Neural progenitor cell (in vitro differentiated cells): ENCODE data around the gene FAM174B. TPM values are rescaled to one million over a fixed set of nuclear protein-coding genes. Genes with fewer than 3 reads are reported as not detected.

Source experiments
- DNase-seq: peaks from one replicate; pipeline ENCODE4 v3.0.0-alpha.2; 2016; ENCODE audit warnings: low spot score
- H2AFZ ChIP-seq: fragments of 200-600 bp; sonication (generic); replicated peaks from 2 replicates; pipeline ENCODE4 v1.6.1; 2016; ENCODE audit warnings: antibody characterized with exemption
- H3F3A ChIP-seq: fragments of 200-600 bp; sonication (generic); 2 replicates; pipeline ENCODE4 v1.6.1; 2016; ENCODE audit warnings: antibody characterized with exemption, low read depth
- H3K27ac ChIP-seq: fragments of 200-600 bp; sonication (generic); 2 replicates; pipeline ENCODE4 v1.5.1; 2016; ENCODE audit warnings: mild to moderate bottlenecking
- H3K27me3 ChIP-seq: fragments of 200-600 bp; sonication (generic); 2 replicates; pipeline ENCODE4 v1.6.1; 2016; ENCODE audit warnings: mild to moderate bottlenecking, moderate library complexity
- H3K36me3 ChIP-seq: fragments of 200-600 bp; sonication (generic); 2 replicates; pipeline ENCODE4 v1.5.1; 2016
- H3K4me1 ChIP-seq: fragments of 200-600 bp; sonication (generic); 2 replicates; pipeline ENCODE4 v1.6.1; 2016; ENCODE audit warnings: mixed run types
- H3K4me2 ChIP-seq: fragments of 200-600 bp; sonication (generic); 2 replicates; pipeline ENCODE4 v1.6.1; 2016
- H3K4me3 ChIP-seq: fragments of 200-600 bp; sonication (generic); 2 replicates; pipeline ENCODE4 v1.5.1; 2016
- H3K79me2 ChIP-seq: fragments of 200-600 bp; sonication (generic); 2 replicates; pipeline ENCODE4 v1.6.1; 2016; ENCODE audit warnings: low read depth
- H3K9ac ChIP-seq: fragments of 200-600 bp; sonication (generic); 2 replicates; pipeline ENCODE4 v1.6.1; 2016
- H3K9me3 ChIP-seq: fragments of 200-600 bp; sonication (generic); 2 replicates; pipeline ENCODE4 v1.5.1; 2016; ENCODE audit warnings: low read depth
- H4K20me1 ChIP-seq: fragments of 200-600 bp; sonication (generic); 2 replicates; pipeline ENCODE4 v1.6.1; 2016; ENCODE audit warnings: low read depth
- H3K27ac Mint-ChIP-seq: 3 replicates; pipeline ENCODE4 v1.8.0; 2021; ENCODE audit warnings: mixed read lengths
- H3K27me3 Mint-ChIP-seq: 2 replicates; pipeline ENCODE4 v1.8.0; 2022; ENCODE audit warnings: low read depth, mild to moderate bottlenecking, inconsistent platforms, moderate library complexity, mixed read lengths; ENCODE audit not compliant: insufficient read depth
- H3K36me3 Mint-ChIP-seq: 3 replicates; pipeline ENCODE4 v1.8.0; 2021; ENCODE audit warnings: mixed read lengths
- H3K4me1 Mint-ChIP-seq: 3 replicates; pipeline ENCODE4 v1.8.0; 2021; ENCODE audit warnings: mixed read lengths
- H3K4me3 Mint-ChIP-seq: 3 replicates; pipeline ENCODE4 v1.8.0; 2021; ENCODE audit warnings: mild to moderate bottlenecking, moderate library complexity, mixed read lengths
- H3K9me3 Mint-ChIP-seq: 3 replicates; pipeline ENCODE4 v1.8.0; 2020; ENCODE audit warnings: mixed read lengths
- EZH2 ChIP-seq: fragments of 200-600 bp; sonication (generic); IDR thresholded peaks from 2 replicates; pipeline ENCODE4 v1.6.1; 2017; ENCODE audit warnings: antibody characterized with exemption, mild to moderate bottlenecking, moderate library complexity
- EZH2phosphoT487 ChIP-seq: fragments of 200-600 bp; sonication (generic); IDR thresholded peaks from 2 replicates; pipeline ENCODE4 v1.6.1; 2017; ENCODE audit warnings: antibody characterized with exemption
- total RNA-seq: library from RNA; depleted of rRNA; stranded (reverse); fragments of >200 nt; gene quantifications from 2 replicates; pipeline ENCODE4 v1.2.3, GENCODE V29; 2015; ENCODE audit warnings: low replicate concordance
- TF ChIP-seq, protein P1 (sequence below): fragments of 200-600 bp; sonication (generic); IDR thresholded peaks from 2 replicates; pipeline ENCODE4 v1.5.1; 2017; ENCODE audit warnings: antibody characterized with exemption, mild to moderate bottlenecking

The FAM174B gene
- total RNA-seq, 1 donor from 2014 or later: 8.6 TPM

DNA sequence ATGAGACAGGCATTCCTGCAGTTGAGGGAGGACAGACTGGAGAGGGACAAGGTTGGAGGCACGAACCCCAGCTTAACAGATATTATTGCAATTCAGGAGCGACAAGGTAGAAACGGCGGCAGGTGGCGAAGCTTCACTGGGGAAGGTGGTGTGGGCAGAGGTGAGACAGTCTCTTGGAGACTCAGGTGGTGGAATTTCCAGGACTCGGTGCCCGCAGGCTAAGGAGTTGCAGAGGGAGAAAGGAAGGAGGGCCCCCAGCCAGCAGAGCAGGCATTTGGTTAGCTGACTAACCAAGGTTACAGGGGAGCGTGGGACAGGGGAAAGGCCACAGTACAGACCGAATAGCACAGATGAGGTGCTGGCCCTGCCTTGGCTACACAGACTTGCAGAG lies 3.0 kb downstream of the FAM174B start:
- TF ChIP-seq EZH2phosphoT487 (no peak), EZH2 (no peak)
- TF ChIP-seq, protein P1, sequence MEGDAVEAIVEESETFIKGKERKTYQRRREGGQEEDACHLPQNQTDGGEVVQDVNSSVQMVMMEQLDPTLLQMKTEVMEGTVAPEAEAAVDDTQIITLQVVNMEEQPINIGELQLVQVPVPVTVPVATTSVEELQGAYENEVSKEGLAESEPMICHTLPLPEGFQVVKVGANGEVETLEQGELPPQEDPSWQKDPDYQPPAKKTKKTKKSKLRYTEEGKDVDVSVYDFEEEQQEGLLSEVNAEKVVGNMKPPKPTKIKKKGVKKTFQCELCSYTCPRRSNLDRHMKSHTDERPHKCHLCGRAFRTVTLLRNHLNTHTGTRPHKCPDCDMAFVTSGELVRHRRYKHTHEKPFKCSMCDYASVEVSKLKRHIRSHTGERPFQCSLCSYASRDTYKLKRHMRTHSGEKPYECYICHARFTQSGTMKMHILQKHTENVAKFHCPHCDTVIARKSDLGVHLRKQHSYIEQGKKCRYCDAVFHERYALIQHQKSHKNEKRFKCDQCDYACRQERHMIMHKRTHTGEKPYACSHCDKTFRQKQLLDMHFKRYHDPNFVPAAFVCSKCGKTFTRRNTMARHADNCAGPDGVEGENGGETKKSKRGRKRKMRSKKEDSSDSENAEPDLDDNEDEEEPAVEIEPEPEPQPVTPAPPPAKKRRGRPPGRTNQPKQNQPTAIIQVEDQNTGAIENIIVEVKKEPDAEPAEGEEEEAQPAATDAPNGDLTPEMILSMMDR: no peak
- no peak overlapping the region for H3K27ac Mint-ChIP-seq
- Histone ChIP-seq H4K20me1 (no peaks in the 10 kb centered on the region), H3K36me3 (no peaks in the 10 kb centered on the region), H3K4me3 (no peak overlapping the region), H3F3A (peaks cover 56% of the 10 kb centered on the region), H3K9me3 (no peaks in the 10 kb centered on the region), H2AFZ (no peak overlapping the region), H3K4me1 (peaks cover 44% of the 10 kb centered on the region), H3K9ac (no peak overlapping the region), H3K79me2 (peaks cover 70% of the 10 kb centered on the region), H3K4me2 (no peak overlapping the region), H3K27me3 (no peaks in the 10 kb centered on the region), H3K27ac (no peak overlapping the region)
- H3K4me3 Mint-ChIP-seq: no peak overlapping the region
- peaks cover 7% of the 10 kb centered on the region for H3K9me3 Mint-ChIP-seq
- H3K36me3 Mint-ChIP-seq: no peaks in the 10 kb centered on the region
- H3K4me1 Mint-ChIP-seq: peaks cover 30% of the 10 kb centered on the region
- peaks cover 14% of the 10 kb centered on the region for H3K27me3 Mint-ChIP-seq
- DNase-seq: no peak

DNA sequence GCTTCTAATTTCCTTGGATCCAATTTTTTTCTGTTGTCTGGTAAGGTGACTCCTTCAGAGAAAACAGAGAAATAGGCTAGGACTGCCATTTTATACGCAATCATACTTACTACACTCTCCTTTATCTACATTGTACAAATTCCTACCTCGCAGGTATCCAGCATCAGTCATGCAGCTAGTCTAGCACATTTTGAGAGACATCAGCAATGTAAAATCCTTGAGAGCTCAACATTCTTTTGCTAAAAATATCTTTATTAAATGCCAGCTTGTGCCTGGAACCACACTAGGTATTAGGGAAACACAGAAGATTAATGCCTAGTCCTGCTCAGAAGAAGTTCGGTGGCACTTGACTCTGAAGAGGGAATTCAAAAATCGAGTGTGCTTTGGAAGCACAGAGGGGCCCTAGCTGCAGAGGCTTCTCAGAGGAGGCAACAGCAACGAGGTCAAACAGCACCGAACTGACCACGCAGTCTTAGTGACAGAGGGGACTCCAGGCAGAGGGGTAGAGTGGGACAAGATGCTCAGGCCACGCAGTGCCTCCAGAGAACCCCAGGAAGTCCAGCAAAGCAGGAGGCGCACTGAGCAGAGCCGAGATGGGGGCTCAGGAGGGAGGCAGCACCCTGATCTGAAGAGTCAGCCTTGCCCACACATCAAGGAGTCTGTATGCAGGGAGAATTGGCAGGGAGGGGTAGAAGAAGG lies 3.5 kb downstream of the FAM174B start:
- Histone ChIP-seq H3F3A (peaks cover 62% of the 10 kb centered on the region), H3K9ac (no peak overlapping the region), H3K4me1 (peaks cover 50% of the 10 kb centered on the region), H3K36me3 (no peaks in the 10 kb centered on the region), H3K4me3 (no peak overlapping the region), H3K27me3 (no peaks in the 10 kb centered on the region), H4K20me1 (no peaks in the 10 kb centered on the region), H3K4me2 (no peak overlapping the region), H2AFZ (no peak overlapping the region), H3K79me2 (peaks cover 75% of the 10 kb centered on the region), H3K27ac (no peak overlapping the region), H3K9me3 (no peaks in the 10 kb centered on the region)
- DNase-seq: no peak
- TF ChIP-seq, protein P1: no peak
- H3K4me1 Mint-ChIP-seq: peaks cover 34% of the 10 kb centered on the region
- peaks cover 7% of the 10 kb centered on the region for H3K9me3 Mint-ChIP-seq
- H3K27me3 Mint-ChIP-seq: peaks cover 11% of the 10 kb centered on the region
- no peak overlapping the region for H3K4me3 Mint-ChIP-seq
- H3K36me3 Mint-ChIP-seq: no peaks in the 10 kb centered on the region
- no peak overlapping the region for H3K27ac Mint-ChIP-seq

DNA sequence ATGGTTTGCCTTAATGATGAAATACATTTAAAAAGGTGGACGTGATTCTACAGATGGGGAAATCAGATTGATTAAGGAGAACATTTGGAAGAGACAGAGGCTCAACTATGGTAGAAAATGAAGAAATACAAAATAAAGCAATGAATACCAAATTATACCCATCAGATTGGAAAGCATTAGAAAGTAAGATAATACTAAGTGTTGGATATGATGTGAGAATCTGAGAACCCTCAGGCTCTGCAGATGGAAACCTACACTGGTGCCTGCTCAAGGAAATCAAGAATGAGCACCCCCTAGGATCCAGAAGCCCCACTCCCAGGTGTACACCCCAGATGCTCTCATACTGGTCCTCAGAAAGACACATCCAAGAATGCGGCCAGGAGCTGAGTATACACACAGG lies 4.6 kb downstream of the FAM174B start:
- peaks cover 2% of the 10 kb centered on the region for H3K36me3 Mint-ChIP-seq
- Histone ChIP-seq H3K9ac (no peak overlapping the region), H3K4me3 (no peak overlapping the region), H3K9me3 (no peaks in the 10 kb centered on the region), H3K4me2 (no peak overlapping the region), H3K27ac (no peak overlapping the region), H2AFZ (no peak overlapping the region), H3K79me2 (peaks cover 85% of the 10 kb centered on the region), H3K36me3 (no peaks in the 10 kb centered on the region), H3K27me3 (no peaks in the 10 kb centered on the region), H3K4me1 (peaks cover 55% of the 10 kb centered on the region), H4K20me1 (no peaks in the 10 kb centered on the region), H3F3A (peaks cover 57% of the 10 kb centered on the region)
- TF ChIP-seq, protein P1: no peak
- TF ChIP-seq EZH2 (no peak), EZH2phosphoT487 (no peak)
- H3K27ac Mint-ChIP-seq: no peak overlapping the region
- no peak overlapping the region for H3K4me3 Mint-ChIP-seq
- peaks cover 8% of the 10 kb centered on the region for H3K9me3 Mint-ChIP-seq
- H3K4me1 Mint-ChIP-seq: peaks cover 30% of the 10 kb centered on the region
- no peak for DNase-seq
- H3K27me3 Mint-ChIP-seq: peaks cover 6% of the 10 kb centered on the region
